Measurements from ENCODE around the gene COPS7B. TPM values are rescaled to one million over a fixed set of nuclear protein-coding genes. Genes with fewer than 3 reads are reported as not detected.

The COPS7B gene
- total and polyA plus RNA-seq, 10 of the 15 experiments (the other 5 are each of a cell fraction or from before 2014, with no cell fraction given): 6.3 to 58.8 (median 40.4) TPM

DNA sequence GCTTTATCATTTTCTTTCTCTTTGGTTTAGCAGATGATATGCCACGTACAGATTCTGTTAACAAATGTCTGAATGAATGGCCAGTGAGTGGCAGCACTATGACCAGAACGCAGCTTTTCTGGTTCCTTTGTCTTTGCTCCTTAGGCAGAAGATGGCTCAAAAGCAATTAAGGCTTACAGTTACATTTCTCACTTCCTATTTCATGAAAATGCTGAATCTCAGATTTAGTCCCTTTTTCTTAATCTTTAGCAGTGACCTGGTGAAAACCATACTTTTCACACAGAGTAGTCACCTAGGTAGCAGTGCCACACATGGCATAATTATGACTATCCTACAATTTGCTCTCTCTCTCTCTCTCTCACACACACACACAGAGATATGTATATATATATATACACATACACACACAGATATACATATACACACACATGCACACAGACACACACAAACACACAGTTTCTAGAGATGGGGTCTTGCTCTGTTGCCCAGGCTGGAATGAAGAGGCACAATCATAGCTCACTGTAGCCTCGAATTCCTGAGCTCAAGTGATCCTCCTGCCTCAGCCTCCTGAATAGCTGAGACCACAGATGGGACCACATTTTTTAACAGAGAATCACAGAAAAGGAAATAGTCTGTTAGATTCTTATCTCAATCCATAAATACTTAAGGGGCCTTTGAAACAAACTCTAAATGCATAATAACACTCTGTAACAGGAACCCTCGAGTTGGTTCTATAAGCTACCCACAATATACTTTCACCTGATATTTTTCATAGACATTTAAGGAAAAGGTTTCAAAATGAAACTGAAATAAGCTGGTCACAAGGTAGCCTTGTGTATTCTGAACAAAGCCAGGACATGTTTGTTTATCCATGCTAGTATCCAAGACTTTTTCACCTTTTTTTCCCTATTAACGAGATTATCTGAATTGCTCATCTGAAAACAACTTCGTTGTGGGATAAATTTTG lies 16.8 kb upstream of the COPS7B start (continued):
- no peak for TF ChIP-seq SP1 (IDR thresholded peaks at IDR 0.05; ENCODE audit: low read depth, low read length)
- TF ChIP-seq JUND (IDR thresholded peaks at IDR 0.05; ENCODE audit: low read depth, low read length): no peak
- TF ChIP-seq, protein P1, sequence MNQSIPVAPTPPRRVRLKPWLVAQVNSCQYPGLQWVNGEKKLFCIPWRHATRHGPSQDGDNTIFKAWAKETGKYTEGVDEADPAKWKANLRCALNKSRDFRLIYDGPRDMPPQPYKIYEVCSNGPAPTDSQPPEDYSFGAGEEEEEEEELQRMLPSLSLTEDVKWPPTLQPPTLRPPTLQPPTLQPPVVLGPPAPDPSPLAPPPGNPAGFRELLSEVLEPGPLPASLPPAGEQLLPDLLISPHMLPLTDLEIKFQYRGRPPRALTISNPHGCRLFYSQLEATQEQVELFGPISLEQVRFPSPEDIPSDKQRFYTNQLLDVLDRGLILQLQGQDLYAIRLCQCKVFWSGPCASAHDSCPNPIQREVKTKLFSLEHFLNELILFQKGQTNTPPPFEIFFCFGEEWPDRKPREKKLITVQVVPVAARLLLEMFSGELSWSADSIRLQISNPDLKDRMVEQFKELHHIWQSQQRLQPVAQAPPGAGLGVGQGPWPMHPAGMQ (IDR thresholded peaks at IDR 0.05; ENCODE audit: borderline replicate concordance): no peak
- TF ChIP-seq, protein P2, sequence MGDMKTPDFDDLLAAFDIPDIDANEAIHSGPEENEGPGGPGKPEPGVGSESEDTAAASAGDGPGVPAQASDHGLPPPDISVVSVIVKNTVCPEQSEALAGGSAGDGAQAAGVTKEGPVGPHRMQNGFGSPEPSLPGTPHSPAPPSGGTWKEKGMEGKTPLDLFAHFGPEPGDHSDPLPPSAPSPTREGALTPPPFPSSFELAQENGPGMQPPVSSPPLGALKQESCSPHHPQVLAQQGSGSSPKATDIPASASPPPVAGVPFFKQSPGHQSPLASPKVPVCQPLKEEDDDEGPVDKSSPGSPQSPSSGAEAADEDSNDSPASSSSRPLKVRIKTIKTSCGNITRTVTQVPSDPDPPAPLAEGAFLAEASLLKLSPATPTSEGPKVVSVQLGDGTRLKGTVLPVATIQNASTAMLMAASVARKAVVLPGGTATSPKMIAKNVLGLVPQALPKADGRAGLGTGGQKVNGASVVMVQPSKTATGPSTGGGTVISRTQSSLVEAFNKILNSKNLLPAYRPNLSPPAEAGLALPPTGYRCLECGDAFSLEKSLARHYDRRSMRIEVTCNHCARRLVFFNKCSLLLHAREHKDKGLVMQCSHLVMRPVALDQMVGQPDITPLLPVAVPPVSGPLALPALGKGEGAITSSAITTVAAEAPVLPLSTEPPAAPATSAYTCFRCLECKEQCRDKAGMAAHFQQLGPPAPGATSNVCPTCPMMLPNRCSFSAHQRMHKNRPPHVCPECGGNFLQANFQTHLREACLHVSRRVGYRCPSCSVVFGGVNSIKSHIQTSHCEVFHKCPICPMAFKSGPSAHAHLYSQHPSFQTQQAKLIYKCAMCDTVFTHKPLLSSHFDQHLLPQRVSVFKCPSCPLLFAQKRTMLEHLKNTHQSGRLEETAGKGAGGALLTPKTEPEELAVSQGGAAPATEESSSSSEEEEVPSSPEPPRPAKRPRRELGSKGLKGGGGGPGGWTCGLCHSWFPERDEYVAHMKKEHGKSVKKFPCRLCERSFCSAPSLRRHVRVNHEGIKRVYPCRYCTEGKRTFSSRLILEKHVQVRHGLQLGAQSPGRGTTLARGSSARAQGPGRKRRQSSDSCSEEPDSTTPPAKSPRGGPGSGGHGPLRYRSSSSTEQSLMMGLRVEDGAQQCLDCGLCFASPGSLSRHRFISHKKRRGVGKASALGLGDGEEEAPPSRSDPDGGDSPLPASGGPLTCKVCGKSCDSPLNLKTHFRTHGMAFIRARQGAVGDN (IDR thresholded peaks at IDR 0.05): 0 out of 2 replicates have a peak, but pooled peaks have one; percentile 28
- TF ChIP-seq NFXL1 (IDR thresholded peaks at IDR 0.05; ENCODE audit: borderline replicate concordance): no peak
- TF ChIP-seq, protein P3, sequence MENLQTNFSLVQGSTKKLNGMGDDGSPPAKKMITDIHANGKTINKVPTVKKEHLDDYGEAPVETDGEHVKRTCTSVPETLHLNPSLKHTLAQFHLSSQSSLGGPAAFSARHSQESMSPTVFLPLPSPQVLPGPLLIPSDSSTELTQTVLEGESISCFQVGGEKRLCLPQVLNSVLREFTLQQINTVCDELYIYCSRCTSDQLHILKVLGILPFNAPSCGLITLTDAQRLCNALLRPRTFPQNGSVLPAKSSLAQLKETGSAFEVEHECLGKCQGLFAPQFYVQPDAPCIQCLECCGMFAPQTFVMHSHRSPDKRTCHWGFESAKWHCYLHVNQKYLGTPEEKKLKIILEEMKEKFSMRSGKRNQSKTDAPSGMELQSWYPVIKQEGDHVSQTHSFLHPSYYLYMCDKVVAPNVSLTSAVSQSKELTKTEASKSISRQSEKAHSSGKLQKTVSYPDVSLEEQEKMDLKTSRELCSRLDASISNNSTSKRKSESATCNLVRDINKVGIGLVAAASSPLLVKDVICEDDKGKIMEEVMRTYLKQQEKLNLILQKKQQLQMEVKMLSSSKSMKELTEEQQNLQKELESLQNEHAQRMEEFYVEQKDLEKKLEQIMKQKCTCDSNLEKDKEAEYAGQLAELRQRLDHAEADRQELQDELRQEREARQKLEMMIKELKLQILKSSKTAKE (IDR thresholded peaks at IDR 0.05; ENCODE audit: low read depth, poor library complexity, severe bottlenecking): no peak
- peak in 1 of 2 experiments; percentile 38; a peak in 1 of 4 replicates for TF ChIP-seq EP300 (IDR thresholded peaks at IDR 0.05; ENCODE audit: borderline replicate concordance in 1 of 2, control insufficient read depth in 1 of 2, low read depth in 2 of 2, low read length in 2 of 2)

All from GM12878 (cell line).